ENCODE results near the gene KCNQ2. TPM values are rescaled to one million over a fixed set of nuclear protein-coding genes. Genes with fewer than 3 reads are reported as not detected.

KCNQ2 gene
- total RNA-seq, 2 donors from 2014 or later = not detected

DNA sequence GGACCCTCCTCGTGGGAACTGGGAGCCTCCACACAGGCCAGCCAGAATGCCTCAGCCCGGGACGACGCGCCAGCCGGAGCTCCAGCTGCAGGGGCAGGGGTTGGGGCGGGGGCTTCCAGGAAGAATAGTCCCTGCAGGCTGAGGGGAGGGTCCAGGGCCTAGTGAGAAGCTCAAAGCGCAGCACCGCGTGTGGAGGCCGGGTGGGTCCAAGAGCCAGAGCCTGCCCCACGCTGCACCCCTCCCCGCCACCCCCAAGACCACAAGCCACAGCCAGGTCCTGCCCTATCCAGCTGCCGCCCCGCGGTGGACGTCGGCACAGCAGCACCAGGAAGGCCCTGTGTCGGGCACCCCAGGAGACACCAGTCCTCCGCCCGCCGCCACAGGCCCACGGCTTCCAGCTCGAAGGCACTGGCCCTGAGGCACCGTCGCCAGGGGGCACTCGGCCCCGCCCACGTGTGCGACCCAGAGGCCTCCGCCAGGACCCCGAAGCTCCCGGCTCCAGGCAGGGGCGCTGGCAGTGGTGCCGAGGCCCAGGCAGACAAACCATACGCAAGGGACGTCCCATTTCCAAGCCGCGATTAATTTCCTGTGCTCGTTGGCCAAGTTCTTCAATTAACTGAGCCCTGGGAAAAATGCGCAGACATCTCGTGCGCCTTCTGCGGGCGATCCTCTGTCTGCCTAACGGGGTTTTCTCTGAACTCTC, 19.5 kb downstream of the KCNQ2 start:
- peak overlapping the region in 1 of 2 donors; percentile 36 for H3K4me3 ChIP-seq
- TF ChIP-seq, protein P1, sequence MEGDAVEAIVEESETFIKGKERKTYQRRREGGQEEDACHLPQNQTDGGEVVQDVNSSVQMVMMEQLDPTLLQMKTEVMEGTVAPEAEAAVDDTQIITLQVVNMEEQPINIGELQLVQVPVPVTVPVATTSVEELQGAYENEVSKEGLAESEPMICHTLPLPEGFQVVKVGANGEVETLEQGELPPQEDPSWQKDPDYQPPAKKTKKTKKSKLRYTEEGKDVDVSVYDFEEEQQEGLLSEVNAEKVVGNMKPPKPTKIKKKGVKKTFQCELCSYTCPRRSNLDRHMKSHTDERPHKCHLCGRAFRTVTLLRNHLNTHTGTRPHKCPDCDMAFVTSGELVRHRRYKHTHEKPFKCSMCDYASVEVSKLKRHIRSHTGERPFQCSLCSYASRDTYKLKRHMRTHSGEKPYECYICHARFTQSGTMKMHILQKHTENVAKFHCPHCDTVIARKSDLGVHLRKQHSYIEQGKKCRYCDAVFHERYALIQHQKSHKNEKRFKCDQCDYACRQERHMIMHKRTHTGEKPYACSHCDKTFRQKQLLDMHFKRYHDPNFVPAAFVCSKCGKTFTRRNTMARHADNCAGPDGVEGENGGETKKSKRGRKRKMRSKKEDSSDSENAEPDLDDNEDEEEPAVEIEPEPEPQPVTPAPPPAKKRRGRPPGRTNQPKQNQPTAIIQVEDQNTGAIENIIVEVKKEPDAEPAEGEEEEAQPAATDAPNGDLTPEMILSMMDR (IDR thresholded peaks at IDR 0.05) = no peak

DNA sequence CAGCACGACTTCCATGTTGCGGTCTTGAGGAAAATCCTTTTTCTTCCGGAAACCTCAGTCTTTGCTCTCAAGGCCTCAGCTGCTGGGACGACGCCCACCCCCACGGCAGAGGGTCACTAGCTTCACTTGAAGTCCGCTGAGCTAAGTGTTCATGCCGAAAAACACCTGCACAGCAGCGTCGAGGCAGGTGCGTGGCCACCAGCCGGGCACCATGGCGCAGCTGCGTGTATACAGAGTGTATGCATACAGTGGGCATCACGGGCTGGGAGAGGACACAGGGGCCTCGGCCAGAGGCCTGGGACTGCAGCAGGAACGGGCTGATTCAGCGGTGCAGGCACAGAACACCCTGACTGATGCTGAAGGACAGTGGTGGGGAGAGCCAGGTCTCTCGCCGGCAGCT, 20.1 kb downstream of the KCNQ2 start:
- H3K4me3 ChIP-seq = no peak overlapping the region
- H3K4me1 ChIP-seq = peaks cover 0 to 39% of the 10 kb centered on the region in 2 donors
- no peaks in the 10 kb centered on the region for H3K27me3 ChIP-seq
- no peak overlapping the region for H3K27ac ChIP-seq
- DNase-seq (ENCODE audit: low spot score) = no peak
- no peaks in the 10 kb centered on the region for H3K36me3 ChIP-seq
- H3K9me3 ChIP-seq = no peaks in the 10 kb centered on the region
- TF ChIP-seq, protein P1 (IDR thresholded peaks at IDR 0.05) = no peak

More for the DNA sequence above, 19.5 kb downstream of the KCNQ2 start:
- H3K27ac ChIP-seq = no peak overlapping the region
- peaks cover 0 to 45% of the 10 kb centered on the region in 2 donors for H3K4me1 ChIP-seq
- no peaks in the 10 kb centered on the region for H3K9me3 ChIP-seq
- no peaks in the 10 kb centered on the region for H3K27me3 ChIP-seq
- H3K36me3 ChIP-seq = no peaks in the 10 kb centered on the region
- no peak for DNase-seq (ENCODE audit: low spot score)

DNA sequence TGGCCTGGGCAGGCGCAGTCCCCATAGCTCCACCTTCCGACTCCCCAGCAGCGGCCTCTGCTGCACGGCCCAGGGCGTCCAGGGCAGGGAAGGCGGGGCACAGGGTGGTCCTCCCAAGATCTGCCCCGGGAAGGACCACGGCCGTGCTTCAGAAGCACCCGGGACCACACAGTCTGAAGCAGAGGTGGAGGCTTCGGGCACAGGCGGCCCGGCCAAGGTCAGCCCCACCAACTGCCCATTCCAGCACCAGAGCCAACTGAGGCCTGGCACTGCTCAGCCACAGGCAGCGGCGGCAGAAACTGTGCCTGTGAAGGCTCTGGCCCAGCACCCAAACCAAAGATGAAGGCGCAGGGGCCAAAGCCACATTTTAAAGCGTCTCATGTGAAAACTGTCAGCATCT, 20.6 kb downstream of the KCNQ2 start:
- no peaks in the 10 kb centered on the region for H3K36me3 ChIP-seq
- H3K27ac ChIP-seq = no peak overlapping the region
- no peaks in the 10 kb centered on the region for H3K9me3 ChIP-seq
- no peak for DNase-seq (ENCODE audit: low spot score)
- no peaks in the 10 kb centered on the region for H3K27me3 ChIP-seq
- H3K4me3 ChIP-seq = no peak overlapping the region
- TF ChIP-seq, protein P1 (IDR thresholded peaks at IDR 0.05) = no peak
- peaks cover 0 to 33% of the 10 kb centered on the region in 2 donors for H3K4me1 ChIP-seq

DNA sequence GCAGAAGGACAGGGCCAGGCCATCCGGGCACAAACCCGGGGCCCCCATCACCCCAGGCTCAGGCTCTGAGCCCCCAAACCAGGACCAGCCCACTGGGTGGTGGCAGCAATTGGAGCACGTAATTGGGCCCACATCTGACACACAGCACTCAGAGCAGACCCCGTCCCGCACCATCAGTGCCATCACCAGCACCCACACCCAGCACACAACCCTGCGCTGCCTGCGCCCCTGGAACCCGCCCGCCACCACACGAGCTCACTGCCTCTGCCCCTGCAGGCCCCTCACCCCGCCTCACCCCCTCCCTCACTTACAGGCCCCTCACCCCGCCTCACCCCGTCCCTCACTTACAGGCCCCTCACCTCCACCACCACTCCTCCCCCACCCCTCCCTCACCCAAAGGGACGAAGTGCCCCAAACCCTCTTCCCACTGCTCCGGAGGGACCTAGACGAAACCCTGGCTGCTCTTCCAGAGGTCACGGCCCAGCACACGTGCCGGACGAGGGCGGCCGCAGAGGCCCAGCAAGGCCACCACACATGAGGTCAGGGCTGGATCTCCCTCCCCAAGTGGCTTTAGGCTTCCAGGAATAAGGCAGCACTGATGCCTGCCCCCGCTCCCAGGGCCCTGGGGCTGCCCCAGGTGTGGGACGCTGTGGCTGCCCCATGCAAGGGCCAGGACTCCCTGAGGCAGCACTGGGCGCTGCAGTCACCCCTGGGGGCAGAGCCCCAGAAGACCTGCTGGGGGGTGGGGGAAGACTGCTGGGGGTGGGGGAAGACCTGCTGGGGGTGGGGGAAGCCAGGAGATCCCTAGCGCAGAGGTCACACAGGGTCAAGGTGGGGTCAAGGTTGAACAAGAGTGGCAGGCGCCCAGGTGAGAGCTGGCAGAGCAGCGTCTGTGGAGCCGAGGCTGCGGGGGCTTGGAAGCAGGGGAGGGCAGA, 22.4 kb downstream of the KCNQ2 start:
- Histone ChIP-seq H3K9me3 (no peaks in the 10 kb centered on the region), H3K27ac (no peak overlapping the region), H3K4me1 (peaks cover 0 to 20% of the 10 kb centered on the region in 2 donors), H3K27me3 (no peaks in the 10 kb centered on the region), H3K36me3 (no peaks in the 10 kb centered on the region), H3K4me3 (no peak overlapping the region)
- DNase-seq (ENCODE audit: low spot score) = no peak
- TF ChIP-seq, protein P1 (IDR thresholded peaks at IDR 0.05) = no peak

DNA sequence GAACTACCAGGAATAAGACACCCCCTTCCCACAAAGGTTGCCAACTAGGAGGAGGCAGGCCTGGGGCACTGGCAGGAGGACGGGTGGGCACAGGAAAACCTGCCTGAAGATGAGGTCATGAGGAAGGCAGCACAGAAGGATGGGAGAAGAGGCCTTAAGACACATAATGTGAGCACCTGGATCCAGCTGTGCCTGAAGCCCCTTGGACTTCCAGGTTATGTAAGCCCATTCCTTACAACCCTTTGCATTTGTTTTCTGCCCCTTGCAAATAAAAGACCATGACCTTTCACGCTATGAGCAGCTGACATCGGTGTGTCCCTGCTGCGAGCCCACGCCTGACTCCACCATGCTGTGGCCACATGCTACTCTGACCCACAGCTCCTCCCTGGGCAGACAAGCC, 23.4 kb downstream of the KCNQ2 start:
- Histone ChIP-seq H3K4me1 (peaks cover 0 to 9% of the 10 kb centered on the region in 2 donors), H3K9me3 (no peaks in the 10 kb centered on the region), H3K36me3 (no peaks in the 10 kb centered on the region), H3K27me3 (no peaks in the 10 kb centered on the region), H3K4me3 (no peak overlapping the region), H3K27ac (no peak overlapping the region)
- no peak for DNase-seq (ENCODE audit: low spot score)
- TF ChIP-seq, protein P1 (IDR thresholded peaks at IDR 0.05) = no peak

All from right atrium auricular region (tissue), 2 donors.